B cell (primary cell): ENCODE data around the gene CDH13. TPM values are rescaled to one million over a fixed set of nuclear protein-coding genes. Genes with fewer than 3 reads are reported as not detected.

Source experiments
- ATAC-seq: fragments of 200-7000 bp; cut with Tn5 transposase; one replicate; pipeline ENCODE4 v1.10.0; 2021; ENCODE audit warnings: low read depth, mild to moderate bottlenecking, moderate number of reproducible peaks, moderate library complexity
- CTCF ChIA-PET: fragments of 350-600 bp; sonication (Branson Sonifier 250); formaldehyde crosslinking; loops from one replicate; lab custom pipeline; 2021; ENCODE audit warnings: antibody characterized with exemption, inconsistent platforms; lab: Charles Lee
- POLR2A ChIA-PET: fragments of 350-600 bp; sonication (Branson Sonifier 250); formaldehyde crosslinking; loops from one replicate; lab custom pipeline; 2021; ENCODE audit warnings: antibody characterized with exemption; lab: Charles Lee
- DNase-seq: peaks from one replicate; pipeline ENCODE4 v3.0.0; 2013
- H2AFZ ChIP-seq: 2 replicates; pipeline ENCODE4 v1.6.1; 2012; ENCODE audit warnings: mild to moderate bottlenecking, low read depth, low read length; ENCODE audit not compliant: insufficient read depth, poor library complexity, severe bottlenecking
- H3K27ac ChIP-seq, 2 donors: 1 replicate in 1 of 2; 2 replicates in 1 of 2; pipeline ENCODE4 v1.5.1; 2012 to 2013; ENCODE audit warnings: low read length in 2 of 2, mild to moderate bottlenecking in 2 of 2, moderate library complexity in 1 of 2
- H3K27me3 ChIP-seq, 4 experiments: fragments of 200-600 bp in 1 of 4; sonication (generic) in 1 of 4; replicated peaks in 1 of 4; 1 replicate in 2 of 4; 2 replicates in 2 of 4; pipeline versions ENCODE4 v1.6.1 to v1.7.0; 2013 to 2016; ENCODE audit warnings: low read length in 3 of 4, mild to moderate bottlenecking in 2 of 4, mixed read lengths in 1 of 4, moderate library complexity in 1 of 4; ENCODE audit not compliant: insufficient read depth in 4 of 4, control insufficient read depth in 3 of 4; ENCODE audit errors: control extremely low read depth in 1 of 4
- H3K36me3 ChIP-seq, 2 experiments: replicated peaks in 1 of 2; 1 replicate in 1 of 2; 2 replicates in 1 of 2; pipeline versions ENCODE4 v1.6.1 to v1.7.1; 2013; ENCODE audit warnings: low read length in 1 of 2; ENCODE audit not compliant: insufficient read depth in 2 of 2, control insufficient read depth in 1 of 2; ENCODE audit errors: control extremely low read depth in 1 of 2, extremely low read depth in 1 of 2
- H3K4me1 ChIP-seq, 2 donors: fragments of 200-600 bp in 1 of 2; sonication (generic) in 1 of 2; 1 replicate in 1 of 2; 2 replicates in 1 of 2; pipeline versions ENCODE4 v1.5.1 to v1.6.1; 2013 to 2017; ENCODE audit warnings: low read length in 2 of 2; ENCODE audit not compliant: control insufficient read depth in 2 of 2, insufficient read depth in 2 of 2
- H3K4me2 ChIP-seq: replicated peaks from 2 replicates; pipeline ENCODE3; 2012; ENCODE audit warnings: mild to moderate bottlenecking, low read depth, low read length; ENCODE audit not compliant: poor library complexity, severe bottlenecking
- H3K4me3 ChIP-seq, 5 experiments: fragments of 200-600 bp in 1 of 5; sonication (generic) in 1 of 5; 1 replicate in 3 of 5; 2 replicates in 2 of 5; pipeline versions ENCODE4 v1.5.1 to v1.7.0; 2011 to 2016; ENCODE audit warnings: low read length in 4 of 5, mild to moderate bottlenecking in 4 of 5, low read depth in 2 of 5, control low read depth in 1 of 5, moderate library complexity in 1 of 5; ENCODE audit not compliant: insufficient read depth in 1 of 5; ENCODE audit errors: control extremely low read depth in 1 of 5, extremely low read depth in 1 of 5
- H3K79me2 ChIP-seq: fragments of 200-600 bp; sonication (generic); one replicate; pipeline ENCODE4 v1.6.0; 2016; ENCODE audit warnings: low read length; ENCODE audit not compliant: control insufficient read depth, insufficient read depth
- H3K9ac ChIP-seq: fragments of 200-600 bp; sonication (generic); 2 replicates; pipeline ENCODE4 v1.6.1; 2017; ENCODE audit warnings: mild to moderate bottlenecking, low read length, moderate library complexity
- H3K9me3 ChIP-seq, 3 donors: one replicate each; pipeline versions ENCODE4 v1.6.1 to v1.7.1; 2013; ENCODE audit warnings: low read length in 2 of 3; ENCODE audit not compliant: control insufficient read depth in 2 of 3, insufficient read depth in 1 of 3; ENCODE audit errors: control extremely low read depth in 1 of 3
- H4K20me1 ChIP-seq: 2 replicates; pipeline ENCODE4 v1.6.0; 2012; ENCODE audit warnings: mild to moderate bottlenecking, low read length; ENCODE audit not compliant: insufficient read depth, control insufficient read depth, poor library complexity, severe bottlenecking
- H3K27ac Mint-ChIP-seq: one replicate; pipeline ENCODE4 v1.8.0; 2021; ENCODE audit warnings: mixed read lengths
- H3K27me3 Mint-ChIP-seq: one replicate; pipeline ENCODE4 v1.8.0; 2021; ENCODE audit warnings: mixed read lengths
- H3K4me1 Mint-ChIP-seq: one replicate; pipeline ENCODE4 v1.8.0; 2021; ENCODE audit warnings: mixed read lengths
- H3K4me3 Mint-ChIP-seq: one replicate; pipeline ENCODE4 v1.8.0; 2021; ENCODE audit warnings: mixed read lengths
- H3K9me3 Mint-ChIP-seq: one replicate; pipeline ENCODE4 v1.8.0; 2022; ENCODE audit warnings: mixed read lengths; ENCODE audit not compliant: insufficient read depth
- EZH2 ChIP-seq: IDR thresholded peaks from 2 replicates; pipeline ENCODE4 v1.6.1; 2012; ENCODE audit warnings: borderline replicate concordance, low read depth, mild to moderate bottlenecking, moderate library complexity, low read length; ENCODE audit not compliant: insufficient read depth, poor library complexity, severe bottlenecking
- WGBS: methylation state at CpG from one replicate; pipeline ENCODE4 v1.1.5; 2013; ENCODE audit warnings: missing lambda C conversion rate; ENCODE audit not compliant: insufficient coverage; 5-methylcytosine and 5-hydroxymethylcytosine counted together
- intact Hi-C: fragments of 100-400 bp; cut with micrococcal nuclease; formaldehyde crosslinking; loops from one replicate; pipeline ENCODE4 v1.10.0; 2022
- polyA plus RNA-seq: library from polyadenylated mRNA; depleted of rRNA; stranded (reverse); fragments of >200 nt; gene quantifications from 2 replicates; pipeline ENCODE4 v1.2.3, GENCODE V29; 2012
- total RNA-seq, 2 donors: library from RNA; stranded (reverse); fragments of 120-200 nt in 1 of 2; gene quantifications; 1 replicate in 1 of 2; 2 replicates in 1 of 2; pipeline versions ENCODE4 v1.2.3 to v1.2.4, GENCODE V29; 2013 to 2022
- TF ChIP-seq, protein P1 (sequence below): fragments of 200-600 bp; IDR thresholded peaks from one replicate; pipeline ENCODE4 v1.8.0; 2022; ENCODE audit warnings: antibody characterized with exemption, mild to moderate bottlenecking

CDH13 gene
- total and polyA plus RNA-seq, 2 donors (not counting 1 experiment from before 2014, with no cell fraction given) = not detected

DNA sequence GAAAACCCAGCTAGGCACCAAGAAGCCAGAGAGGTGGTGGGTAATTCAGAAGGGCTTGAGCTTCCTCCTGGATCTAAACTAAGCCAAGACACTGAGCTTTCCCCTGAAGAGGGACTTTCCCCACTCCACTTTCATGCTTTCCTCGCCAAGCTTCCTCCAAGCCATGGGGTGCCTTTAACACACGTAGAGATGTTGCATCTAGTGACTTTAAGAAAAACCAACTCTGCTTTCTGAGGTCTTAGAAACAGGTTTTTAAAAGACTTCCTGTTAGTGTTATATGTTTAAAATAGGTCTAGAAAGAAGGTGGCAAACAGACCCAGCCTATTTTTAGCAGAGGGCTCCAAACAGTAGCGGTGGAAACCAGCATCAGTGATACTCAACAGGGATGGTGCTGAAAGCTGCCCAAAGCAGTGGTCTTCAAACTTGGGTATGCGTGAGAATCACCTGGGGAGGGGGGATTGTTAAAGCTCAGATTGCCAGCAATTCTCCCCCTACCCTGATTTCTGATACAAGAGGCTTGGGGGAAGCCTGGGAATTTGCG, 585.6 kb downstream of the CDH13 start:
- Histone ChIP-seq H3K9me3 (peaks cover 0 to 4% (median 0%) of the 10 kb centered on the region in 3 donors), H3K27me3 (no peaks in the 10 kb centered on the region), H3K4me2 (no peak overlapping the region), H3K36me3 (no peaks in the 10 kb centered on the region), H3K9ac (no peak overlapping the region), H3K4me3 (no peak overlapping the region), H3K27ac (no peak overlapping the region), H3K4me1 (no peaks in the 10 kb centered on the region), H4K20me1 (no peaks in the 10 kb centered on the region), H2AFZ (no peak overlapping the region), H3K79me2 (no peaks in the 10 kb centered on the region)
- DNase-seq = no peak
- Mint-ChIP-seq H3K4me3 (no peak overlapping the region), H3K27me3 (no peaks in the 10 kb centered on the region), H3K9me3 (no peaks in the 10 kb centered on the region), H3K27ac (no peak overlapping the region), H3K4me1 (no peaks in the 10 kb centered on the region)
- no peak for ATAC-seq
- intact Hi-C loops = loop anchor here (10.0 kb wide), 1 partner anchor 468 kb away; no protein-coding TSS in a partner anchor
- TF ChIP-seq, protein P1, sequence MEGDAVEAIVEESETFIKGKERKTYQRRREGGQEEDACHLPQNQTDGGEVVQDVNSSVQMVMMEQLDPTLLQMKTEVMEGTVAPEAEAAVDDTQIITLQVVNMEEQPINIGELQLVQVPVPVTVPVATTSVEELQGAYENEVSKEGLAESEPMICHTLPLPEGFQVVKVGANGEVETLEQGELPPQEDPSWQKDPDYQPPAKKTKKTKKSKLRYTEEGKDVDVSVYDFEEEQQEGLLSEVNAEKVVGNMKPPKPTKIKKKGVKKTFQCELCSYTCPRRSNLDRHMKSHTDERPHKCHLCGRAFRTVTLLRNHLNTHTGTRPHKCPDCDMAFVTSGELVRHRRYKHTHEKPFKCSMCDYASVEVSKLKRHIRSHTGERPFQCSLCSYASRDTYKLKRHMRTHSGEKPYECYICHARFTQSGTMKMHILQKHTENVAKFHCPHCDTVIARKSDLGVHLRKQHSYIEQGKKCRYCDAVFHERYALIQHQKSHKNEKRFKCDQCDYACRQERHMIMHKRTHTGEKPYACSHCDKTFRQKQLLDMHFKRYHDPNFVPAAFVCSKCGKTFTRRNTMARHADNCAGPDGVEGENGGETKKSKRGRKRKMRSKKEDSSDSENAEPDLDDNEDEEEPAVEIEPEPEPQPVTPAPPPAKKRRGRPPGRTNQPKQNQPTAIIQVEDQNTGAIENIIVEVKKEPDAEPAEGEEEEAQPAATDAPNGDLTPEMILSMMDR = no peak
- no peak for TF ChIP-seq EZH2
- ChIA-PET POLR2A (no interaction called here), CTCF (interaction anchor here (6.7 kb wide), 1 partner anchor 949 kb away, joined by 31 read pairs; no protein-coding TSS in a partner anchor)
- WGBS = 0% methylated on average over 1 of the region's 5 CpGs

DNA sequence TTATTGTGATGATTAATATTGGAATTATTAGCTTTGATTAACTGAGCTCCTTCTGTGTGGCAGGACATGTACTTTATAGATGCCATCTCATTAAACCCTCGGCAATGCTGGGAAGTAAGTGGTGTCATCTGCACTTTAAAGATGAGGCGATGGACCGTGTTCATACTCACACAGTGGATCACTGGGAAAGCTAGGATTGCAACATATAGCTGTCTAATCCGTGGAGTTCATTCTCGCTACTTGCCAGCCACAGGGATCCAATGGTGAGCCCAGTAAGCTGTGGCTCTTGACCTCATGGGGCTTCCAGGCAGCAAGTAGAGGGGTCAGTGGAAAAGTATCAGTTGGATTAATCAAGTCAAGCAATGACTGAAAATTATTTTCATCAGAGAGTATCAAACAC, 587.9 kb downstream of the CDH13 start:
- Histone ChIP-seq H2AFZ (no peak overlapping the region), H3K9me3 (peaks cover 0 to 4% (median 0%) of the 10 kb centered on the region in 3 donors), H3K27ac (no peak overlapping the region), H3K4me2 (no peak overlapping the region), H3K27me3 (peaks cover 0 to 2% (median 0%) of the 10 kb centered on the region in 4 experiments), H4K20me1 (no peaks in the 10 kb centered on the region), H3K79me2 (no peaks in the 10 kb centered on the region), H3K4me3 (no peak overlapping the region), H3K4me1 (no peaks in the 10 kb centered on the region), H3K36me3 (no peaks in the 10 kb centered on the region), H3K9ac (no peak overlapping the region)
- DNase-seq = no peak
- WGBS = 100% methylated on average over 4 of the region's 5 CpGs
- ChIA-PET POLR2A (no interaction called here), CTCF (interaction anchor here (1.6 to 6.7 kb wide), 2 partner anchors 941 to 951 kb away, joined by 3 to 31 read pairs; no protein-coding TSS in a partner anchor)
- no peak for TF ChIP-seq EZH2
- TF ChIP-seq, protein P1 = no peak
- no peak overlapping the region for H3K27ac Mint-ChIP-seq
- H3K9me3 Mint-ChIP-seq = no peaks in the 10 kb centered on the region
- no peak for ATAC-seq
- H3K4me1 Mint-ChIP-seq = no peaks in the 10 kb centered on the region
- no peaks in the 10 kb centered on the region for H3K27me3 Mint-ChIP-seq
- no peak overlapping the region for H3K4me3 Mint-ChIP-seq
- intact Hi-C loops = loop anchor here (10.0 kb wide), 1 partner anchor 470 kb away; no protein-coding TSS in a partner anchor
